H1 (cell line): Measurements from ENCODE around the gene OR1M1. TPM values are rescaled to one million over a fixed set of nuclear protein-coding genes. Genes with fewer than 3 reads are reported as not detected.

Source experiments
- ATF2 ChIP-seq: IDR thresholded peaks from 2 replicates; pipeline ENCODE4 v1.6.1; 2012; ENCODE audit warnings: low read length, inconsistent platforms
- CEBPB ChIP-seq: IDR thresholded peaks from 2 replicates; pipeline ENCODE4 v1.6.1; 2012; ENCODE audit warnings: low read depth, low read length
- CHD7 ChIP-seq: fragments of 300-600 bp; sonication (generic); IDR thresholded peaks from 2 replicates; pipeline ENCODE4 v1.7.1; 2012; ENCODE audit warnings: low read length, moderate library complexity, mild to moderate bottlenecking, inconsistent platforms; ENCODE audit not compliant: insufficient replicate concordance
- POLR2A ChIP-seq, 2 experiments: IDR thresholded peaks; 1 replicate in 1 of 2; 2 replicates in 1 of 2; pipeline ENCODE4 v1.6.1; 2011; ENCODE audit warnings: low read depth in 2 of 2, low read length in 2 of 2, mild to moderate bottlenecking in 2 of 2; ENCODE audit errors: control extremely low read depth in 1 of 2
- RAD21 ChIP-seq, 2 experiments: IDR thresholded peaks in 1 of 2; conservative IDR thresholded peaks in 1 of 2; 2 replicates each; pipeline ENCODE4 v1.6.1; 2011; ENCODE audit warnings: low read depth in 2 of 2, low read length in 2 of 2, improper control_type of control experiment in 1 of 2, inconsistent platforms in 1 of 2, mild to moderate bottlenecking in 1 of 2, moderate library complexity in 1 of 2
- SIX5 ChIP-seq: IDR thresholded peaks from 2 replicates; pipeline ENCODE4 v1.6.1; 2011; ENCODE audit warnings: mild to moderate bottlenecking, low read depth, low read length
- SRF ChIP-seq: IDR thresholded peaks from 2 replicates; pipeline ENCODE4 v1.6.1; 2011; ENCODE audit warnings: mild to moderate bottlenecking, low read depth, low read length, moderate library complexity
- polyA plus RNA-seq, 7 experiments: library from polyadenylated mRNA; depleted of rRNA in 3 of 7; stranded (reverse) in 5 of 7; unstranded in 2 of 7; fragments of >200 nt in 5 of 7; fragments of 200-250 nt in 2 of 7; gene quantifications; 1 replicate in 5 of 7; 2 replicates in 1 of 7; 4 replicates in 1 of 7; pipeline versions ENCODE4 v1.2.1 to v1.2.3, GENCODE V29; 2011 to 2013; ENCODE audit warnings: missing spikeins in 2 of 7, mixed read lengths in 2 of 7
- total RNA-seq: library from RNA; stranded (reverse); fragmentation: NEBNext Ultra II Directional; extraction: Animal tissue kit (Norgen Biotek cat#: 25700); gene quantifications from 2 replicates; pipeline ENCODE4 v1.2.1, GENCODE V29; 2021

OR1M1 gene
- total and polyA plus RNA-seq, 2 of the 8 experiments (the other 6 are each of a cell fraction or from before 2014, with no cell fraction given): 0.12 TPM; not detected in 1

GRCh38 chr19:9052894-9053293 lies 34.0 kb upstream of the OR1M1 start (continued):
- TF ChIP-seq CHD7 (no peak), ATF2 (no peak), RAD21 (IDR thresholded peaks at IDR 0.05 in 1 of 2, conservative IDR thresholded peaks at IDR 0.05 in 1 of 2; ENCODE audit: low read depth in 2 of 2, low read length in 2 of 2) (no peak), CEBPB (no peak), POLR2A (IDR thresholded peaks at IDR 0.05; ENCODE audit: control extremely low read depth in 1 of 2, low read depth in 2 of 2, low read length in 2 of 2) (no peak), SRF (no peak), SIX5 (no peak)
